Esophagus squamous epithelium (tissue), 4 donors: Measurements from ENCODE around the gene PKP2.

ENCODE experiments used
- CTCF ChIP-seq, 6 experiments: fragments of 450-650 bp in 4 of 6; fragments of 200-600 bp in 2 of 6; sonication (generic) in 2 of 6; IDR thresholded peaks; one replicate each; pipeline ENCODE4 v1.5.1; 2016 to 2019; ENCODE audit warnings: antibody characterized with exemption in 6 of 6, mild to moderate bottlenecking in 4 of 6, moderate library complexity in 4 of 6
- POLR2A ChIP-seq, 4 donors: fragments of 450-650 bp; IDR thresholded peaks; one replicate each; pipeline ENCODE4 v1.6.1; 2017; ENCODE audit warnings: antibody characterized with exemption in 4 of 4, mild to moderate bottlenecking in 4 of 4, moderate library complexity in 3 of 4

GRCh38 chr12:32926963-32927362, 30.4 kb upstream of the PKP2 start:
- TF ChIP-seq CTCF (IDR thresholded peaks at IDR 0.05) (no peak), POLR2A (IDR thresholded peaks at IDR 0.05) (no peak)
